HL-60 (cell line): ENCODE measurements around the gene SLC17A7.
"Not testable (repeated sequence)": the region's sequence is repeated elsewhere in the genome, so short reads cannot be mapped to it uniquely, and the experiment has no call there.

ENCODE experiments used
- CTCF ChIP-seq: IDR thresholded peaks from one replicate; pipeline ENCODE4 v1.5.1; 2011; ENCODE audit warnings: low read length, control low read depth, inconsistent platforms; ENCODE audit not compliant: insufficient read depth
- GABPA ChIP-seq: IDR thresholded peaks from 2 replicates; pipeline ENCODE4 v1.6.1; 2012; ENCODE audit warnings: low read depth
- POLR2AphosphoS5 ChIP-seq: IDR thresholded peaks from 2 replicates; pipeline ENCODE4 v1.6.1; 2012; ENCODE audit warnings: low read depth
- REST ChIP-seq: IDR thresholded peaks from 2 replicates; pipeline ENCODE4 v1.6.1; 2012; ENCODE audit warnings: low read depth; ENCODE audit not compliant: insufficient replicate concordance

- not testable (repeated sequence) for TF ChIP-seq CTCF, POLR2AphosphoS5, REST, GABPA
Measured at GRCh38 chr19:49444100-49444700, 2.9 kb upstream of the SLC17A7 start.
